ENCODE data around the gene PTPN20.

The PTPN20 gene

GRCh38 chr10:47041396-47042198 lies 130.4 kb downstream of the PTPN20 start:
- H3K4me3 ChIP-seq (ENCODE audit: insufficient read depth, low read depth, low read length) = no peak overlapping the region
- 88 to 95% methylated on average over 4 of the region's 4 CpGs for WGBS, 2 experiments
- no peaks in the 10 kb centered on the region for H3K27me3 ChIP-seq (ENCODE audit: control insufficient read depth, insufficient read depth, low read length, poor library complexity, severe bottlenecking)
- H3K4me1 ChIP-seq (ENCODE audit: control insufficient read depth, insufficient read depth, low read length) = no peaks in the 10 kb centered on the region
- no peaks in the 10 kb centered on the region for H3K9me3 ChIP-seq (ENCODE audit: control insufficient read depth, low read length)
- H3K36me3 ChIP-seq (ENCODE audit: control insufficient read depth, insufficient read depth, low read length) = no peaks in the 10 kb centered on the region
- no peak overlapping the region for H3K27ac ChIP-seq (ENCODE audit: insufficient read depth, low read depth, low read length, poor library complexity, severe bottlenecking)

- H3K9me3 ChIP-seq (ENCODE audit: control insufficient read depth, low read length) = no peaks in the 10 kb centered on the region
- H3K4me3 ChIP-seq (ENCODE audit: insufficient read depth, low read depth, low read length) = no peak overlapping the region
- no peak overlapping the region for H3K27ac ChIP-seq (ENCODE audit: insufficient read depth, low read depth, low read length, poor library complexity, severe bottlenecking)
- H3K27me3 ChIP-seq (ENCODE audit: control insufficient read depth, insufficient read depth, low read length, poor library complexity, severe bottlenecking) = no peaks in the 10 kb centered on the region
- no peaks in the 10 kb centered on the region for H3K36me3 ChIP-seq (ENCODE audit: control insufficient read depth, insufficient read depth, low read length)
- H3K4me1 ChIP-seq (ENCODE audit: control insufficient read depth, insufficient read depth, low read length) = no peaks in the 10 kb centered on the region
- 94 to 98% methylated on average over 5 of the region's 5 CpGs for WGBS, 2 experiments
These were observed 130.9 kb downstream of the PTPN20 start for GRCh38 chr10:47042199-47042473.

- Histone ChIP-seq H3K27me3 (ENCODE audit: control insufficient read depth, insufficient read depth, low read length, poor library complexity, severe bottlenecking) (no peaks in the 10 kb centered on the region), H3K36me3 (ENCODE audit: control insufficient read depth, insufficient read depth, low read length) (no peaks in the 10 kb centered on the region), H3K4me3 (ENCODE audit: insufficient read depth, low read depth, low read length) (no peak overlapping the region), H3K27ac (ENCODE audit: insufficient read depth, low read depth, low read length, poor library complexity, severe bottlenecking) (no peak overlapping the region), H3K4me1 (ENCODE audit: control insufficient read depth, insufficient read depth, low read length) (no peaks in the 10 kb centered on the region), H3K9me3 (ENCODE audit: control insufficient read depth, low read length) (no peaks in the 10 kb centered on the region)
- 86 to 89% methylated on average over 18 to 19 of the region's 19 CpGs for WGBS, 2 experiments
These were observed 131.8 kb downstream of the PTPN20 start for GRCh38 chr10:47042780-47043750.

GRCh38 chr10:47043928-47044538 lies 132.8 kb downstream of the PTPN20 start:
- H3K27me3 ChIP-seq (ENCODE audit: control insufficient read depth, insufficient read depth, low read length, poor library complexity, severe bottlenecking) = no peaks in the 10 kb centered on the region
- H3K4me3 ChIP-seq (ENCODE audit: insufficient read depth, low read depth, low read length) = no peak overlapping the region
- no peaks in the 10 kb centered on the region for H3K36me3 ChIP-seq (ENCODE audit: control insufficient read depth, insufficient read depth, low read length)
- no peak overlapping the region for H3K27ac ChIP-seq (ENCODE audit: insufficient read depth, low read depth, low read length, poor library complexity, severe bottlenecking)
- H3K9me3 ChIP-seq (ENCODE audit: control insufficient read depth, low read length) = no peaks in the 10 kb centered on the region
- WGBS, 2 experiments = 92% methylated on average over 15 of the region's 15 CpGs
- no peaks in the 10 kb centered on the region for H3K4me1 ChIP-seq (ENCODE audit: control insufficient read depth, insufficient read depth, low read length)

- Histone ChIP-seq H3K9me3 (ENCODE audit: control insufficient read depth, low read length) (no peaks in the 10 kb centered on the region), H3K4me3 (ENCODE audit: insufficient read depth, low read depth, low read length) (no peak overlapping the region), H3K4me1 (ENCODE audit: control insufficient read depth, insufficient read depth, low read length) (no peaks in the 10 kb centered on the region), H3K27me3 (ENCODE audit: control insufficient read depth, insufficient read depth, low read length, poor library complexity, severe bottlenecking) (no peaks in the 10 kb centered on the region), H3K27ac (ENCODE audit: insufficient read depth, low read depth, low read length, poor library complexity, severe bottlenecking) (no peak overlapping the region), H3K36me3 (ENCODE audit: control insufficient read depth, insufficient read depth, low read length) (no peaks in the 10 kb centered on the region)
- 92 to 98% methylated on average over 2 of the region's 2 CpGs for WGBS, 2 experiments
These were observed 133.5 kb downstream of the PTPN20 start for GRCh38 chr10:47044741-47045140.

GRCh38 chr10:47045331-47045861 lies 134.2 kb downstream of the PTPN20 start:
- H3K4me3 ChIP-seq (ENCODE audit: insufficient read depth, low read depth, low read length) = no peak overlapping the region
- WGBS, 2 experiments = 92 to 96% methylated on average over 8 of the region's 8 CpGs
- no peaks in the 10 kb centered on the region for H3K36me3 ChIP-seq (ENCODE audit: control insufficient read depth, insufficient read depth, low read length)
- H3K9me3 ChIP-seq (ENCODE audit: control insufficient read depth, low read length) = no peaks in the 10 kb centered on the region
- H3K4me1 ChIP-seq (ENCODE audit: control insufficient read depth, insufficient read depth, low read length) = no peaks in the 10 kb centered on the region
- H3K27me3 ChIP-seq (ENCODE audit: control insufficient read depth, insufficient read depth, low read length, poor library complexity, severe bottlenecking) = no peaks in the 10 kb centered on the region
- H3K27ac ChIP-seq (ENCODE audit: insufficient read depth, low read depth, low read length, poor library complexity, severe bottlenecking) = no peak overlapping the region

- 93 to 96% methylated on average over 20 of the region's 20 CpGs for WGBS, 2 experiments
- Histone ChIP-seq H3K4me1 (ENCODE audit: control insufficient read depth, insufficient read depth, low read length) (no peaks in the 10 kb centered on the region), H3K36me3 (ENCODE audit: control insufficient read depth, insufficient read depth, low read length) (no peaks in the 10 kb centered on the region), H3K4me3 (ENCODE audit: insufficient read depth, low read depth, low read length) (no peak overlapping the region), H3K27me3 (ENCODE audit: control insufficient read depth, insufficient read depth, low read length, poor library complexity, severe bottlenecking) (no peaks in the 10 kb centered on the region), H3K9me3 (ENCODE audit: control insufficient read depth, low read length) (no peaks in the 10 kb centered on the region), H3K27ac (ENCODE audit: insufficient read depth, low read depth, low read length, poor library complexity, severe bottlenecking) (no peak overlapping the region)
These were observed 135.3 kb downstream of the PTPN20 start for GRCh38 chr10:47046321-47047126.

- 85 to 88% methylated on average over 5 of the region's 5 CpGs for WGBS, 2 experiments
- Histone ChIP-seq H3K27ac (ENCODE audit: insufficient read depth, low read depth, low read length, poor library complexity, severe bottlenecking) (no peak overlapping the region), H3K4me1 (ENCODE audit: control insufficient read depth, insufficient read depth, low read length) (no peaks in the 10 kb centered on the region), H3K27me3 (ENCODE audit: control insufficient read depth, insufficient read depth, low read length, poor library complexity, severe bottlenecking) (no peaks in the 10 kb centered on the region), H3K9me3 (ENCODE audit: control insufficient read depth, low read length) (no peaks in the 10 kb centered on the region), H3K4me3 (ENCODE audit: insufficient read depth, low read depth, low read length) (no peak overlapping the region), H3K36me3 (ENCODE audit: control insufficient read depth, insufficient read depth, low read length) (no peaks in the 10 kb centered on the region)
These were observed 135.9 kb downstream of the PTPN20 start for GRCh38 chr10:47047127-47047504.

GRCh38 chr10:47047577-47048525 lies 136.6 kb downstream of the PTPN20 start:
- Histone ChIP-seq H3K9me3 (ENCODE audit: control insufficient read depth, low read length) (no peaks in the 10 kb centered on the region), H3K4me3 (ENCODE audit: insufficient read depth, low read depth, low read length) (no peak overlapping the region), H3K27ac (ENCODE audit: insufficient read depth, low read depth, low read length, poor library complexity, severe bottlenecking) (no peak overlapping the region), H3K36me3 (ENCODE audit: control insufficient read depth, insufficient read depth, low read length) (no peaks in the 10 kb centered on the region), H3K4me1 (ENCODE audit: control insufficient read depth, insufficient read depth, low read length) (no peaks in the 10 kb centered on the region), H3K27me3 (ENCODE audit: control insufficient read depth, insufficient read depth, low read length, poor library complexity, severe bottlenecking) (no peaks in the 10 kb centered on the region)
- 45 to 50% methylated on average over 15 of the region's 15 CpGs for WGBS, 2 experiments
